ENCODE results near the gene SPRY4. TPM values are rescaled to one million over a fixed set of nuclear protein-coding genes. Genes with fewer than 3 reads are reported as not detected.

The SPRY4 gene
- total and polyA plus RNA-seq, 2 of the 13 experiments (the other 11 are each of a cell fraction or from before 2014, with no cell fraction given), result 8.9 to 17.8 TPM

GRCh38 chr5:142353071-142353472, 28.3 kb upstream of the SPRY4 start (continued):
- TF ChIP-seq, protein P1, sequence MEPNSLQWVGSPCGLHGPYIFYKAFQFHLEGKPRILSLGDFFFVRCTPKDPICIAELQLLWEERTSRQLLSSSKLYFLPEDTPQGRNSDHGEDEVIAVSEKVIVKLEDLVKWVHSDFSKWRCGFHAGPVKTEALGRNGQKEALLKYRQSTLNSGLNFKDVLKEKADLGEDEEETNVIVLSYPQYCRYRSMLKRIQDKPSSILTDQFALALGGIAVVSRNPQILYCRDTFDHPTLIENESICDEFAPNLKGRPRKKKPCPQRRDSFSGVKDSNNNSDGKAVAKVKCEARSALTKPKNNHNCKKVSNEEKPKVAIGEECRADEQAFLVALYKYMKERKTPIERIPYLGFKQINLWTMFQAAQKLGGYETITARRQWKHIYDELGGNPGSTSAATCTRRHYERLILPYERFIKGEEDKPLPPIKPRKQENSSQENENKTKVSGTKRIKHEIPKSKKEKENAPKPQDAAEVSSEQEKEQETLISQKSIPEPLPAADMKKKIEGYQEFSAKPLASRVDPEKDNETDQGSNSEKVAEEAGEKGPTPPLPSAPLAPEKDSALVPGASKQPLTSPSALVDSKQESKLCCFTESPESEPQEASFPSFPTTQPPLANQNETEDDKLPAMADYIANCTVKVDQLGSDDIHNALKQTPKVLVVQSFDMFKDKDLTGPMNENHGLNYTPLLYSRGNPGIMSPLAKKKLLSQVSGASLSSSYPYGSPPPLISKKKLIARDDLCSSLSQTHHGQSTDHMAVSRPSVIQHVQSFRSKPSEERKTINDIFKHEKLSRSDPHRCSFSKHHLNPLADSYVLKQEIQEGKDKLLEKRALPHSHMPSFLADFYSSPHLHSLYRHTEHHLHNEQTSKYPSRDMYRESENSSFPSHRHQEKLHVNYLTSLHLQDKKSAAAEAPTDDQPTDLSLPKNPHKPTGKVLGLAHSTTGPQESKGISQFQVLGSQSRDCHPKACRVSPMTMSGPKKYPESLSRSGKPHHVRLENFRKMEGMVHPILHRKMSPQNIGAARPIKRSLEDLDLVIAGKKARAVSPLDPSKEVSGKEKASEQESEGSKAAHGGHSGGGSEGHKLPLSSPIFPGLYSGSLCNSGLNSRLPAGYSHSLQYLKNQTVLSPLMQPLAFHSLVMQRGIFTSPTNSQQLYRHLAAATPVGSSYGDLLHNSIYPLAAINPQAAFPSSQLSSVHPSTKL (CRISPR knock-in tag; IDR thresholded peaks at IDR 0.05), result peak; percentile 52; the same call in 1 of the 2 replicates
- no peak for TF ChIP-seq ZNF556 (CRISPR knock-in tag; IDR thresholded peaks at IDR 0.05; ENCODE audit: borderline replicate concordance)
- TF ChIP-seq SIN3A (IDR thresholded peaks at IDR 0.05; ENCODE audit: borderline replicate concordance, low read depth, low read length), result no peak
- TF ChIP-seq ZNF292 (CRISPR knock-in tag; IDR thresholded peaks at IDR 0.05; ENCODE audit: borderline replicate concordance, low read depth), result no peak
- no peak for TF ChIP-seq ZNF567 (CRISPR knock-in tag; IDR thresholded peaks at IDR 0.05; ENCODE audit: borderline replicate concordance)
- TF ChIP-seq, protein P2, sequence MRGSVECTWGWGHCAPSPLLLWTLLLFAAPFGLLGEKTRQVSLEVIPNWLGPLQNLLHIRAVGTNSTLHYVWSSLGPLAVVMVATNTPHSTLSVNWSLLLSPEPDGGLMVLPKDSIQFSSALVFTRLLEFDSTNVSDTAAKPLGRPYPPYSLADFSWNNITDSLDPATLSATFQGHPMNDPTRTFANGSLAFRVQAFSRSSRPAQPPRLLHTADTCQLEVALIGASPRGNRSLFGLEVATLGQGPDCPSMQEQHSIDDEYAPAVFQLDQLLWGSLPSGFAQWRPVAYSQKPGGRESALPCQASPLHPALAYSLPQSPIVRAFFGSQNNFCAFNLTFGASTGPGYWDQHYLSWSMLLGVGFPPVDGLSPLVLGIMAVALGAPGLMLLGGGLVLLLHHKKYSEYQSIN (CRISPR knock-in tag; IDR thresholded peaks at IDR 0.05; ENCODE audit: borderline replicate concordance), result no peak
- peak; percentile 74 for TF ChIP-seq MED1 (CRISPR knock-in tag; IDR thresholded peaks at IDR 0.05)
- no peak for TF ChIP-seq ZMYM4 (CRISPR knock-in tag; IDR thresholded peaks at IDR 0.05)
- TF ChIP-seq PAWR (CRISPR knock-in tag; IDR thresholded peaks at IDR 0.05; ENCODE audit: borderline replicate concordance), result no peak
- TF ChIP-seq FOXA3 (CRISPR knock-in tag; IDR thresholded peaks at IDR 0.05), result no peak
- no peak for TF ChIP-seq TMF1 (CRISPR knock-in tag; IDR thresholded peaks at IDR 0.05; ENCODE audit: low read depth)
- TF ChIP-seq ZNF570 (CRISPR knock-in tag; IDR thresholded peaks at IDR 0.05; ENCODE audit: borderline replicate concordance), result no peak
- TF ChIP-seq HDAC2 (CRISPR knock-in tag; IDR thresholded peaks at IDR 0.05), result peak; percentile 52; the same call in 1 of the 2 replicates
- TF ChIP-seq FOXA1 (IDR thresholded peaks at IDR 0.05), result no peak
- no peak for TF ChIP-seq FOXA1 (CRISPR knock-in tag; IDR thresholded peaks at IDR 0.05)
- no peak for TF ChIP-seq ZNF10 (CRISPR knock-in tag; IDR thresholded peaks at IDR 0.05; ENCODE audit: borderline replicate concordance, low read depth)
- TF ChIP-seq TRIM22 (IDR thresholded peaks at IDR 0.05), result no peak
- no peak for TF ChIP-seq HOXD1 (CRISPR knock-in tag; IDR thresholded peaks at IDR 0.05)
- no peak; the same call in 1 of the 2 replicates for TF ChIP-seq CEBPG (CRISPR knock-in tag; IDR thresholded peaks at IDR 0.05)
- TF ChIP-seq MIXL1 (CRISPR knock-in tag; IDR thresholded peaks at IDR 0.05), result peak; percentile 25; the same call in 1 of the 2 replicates
- no peak for TF ChIP-seq TEAD2 (CRISPR knock-in tag; IDR thresholded peaks at IDR 0.05)
- no peak for TF ChIP-seq FOXO4 (CRISPR knock-in tag; conservative IDR thresholded peaks at IDR 0.05)
- TF ChIP-seq TEAD3 (CRISPR knock-in tag; optimal IDR thresholded peaks at IDR 0.05; ENCODE audit: borderline replicate concordance), result no peak
- no peak for TF ChIP-seq ELF4 (CRISPR knock-in tag; IDR thresholded peaks at IDR 0.05; ENCODE audit: borderline replicate concordance)

All from HepG2 (cell line).